Right lobe of liver (tissue), 4 donors: Measurements from ENCODE around the gene CLSTN1.

Experiments used
- POLR2A ChIP-seq: fragments of 450-650 bp; IDR thresholded peaks from one replicate; pipeline ENCODE4 v1.6.1; 2017; ENCODE audit warnings: antibody characterized with exemption, mild to moderate bottlenecking
- TF ChIP-seq, protein P1 (sequence below), 4 donors: fragments of 200-600 bp in 3 of 4; fragments of 450-650 bp in 1 of 4; IDR thresholded peaks; one replicate each; pipeline versions ENCODE4 v1.5.1 to v1.8.0; 2016 to 2022; ENCODE audit warnings: antibody characterized with exemption in 4 of 4, mild to moderate bottlenecking in 2 of 4
- donor health status: DM: no; HTN: no; CAD: no.
- donor health status: DM: no; HTN: no; CAD: no.
- donor health status: DM: no; HTN: yes; CAD: no.

DNA sequence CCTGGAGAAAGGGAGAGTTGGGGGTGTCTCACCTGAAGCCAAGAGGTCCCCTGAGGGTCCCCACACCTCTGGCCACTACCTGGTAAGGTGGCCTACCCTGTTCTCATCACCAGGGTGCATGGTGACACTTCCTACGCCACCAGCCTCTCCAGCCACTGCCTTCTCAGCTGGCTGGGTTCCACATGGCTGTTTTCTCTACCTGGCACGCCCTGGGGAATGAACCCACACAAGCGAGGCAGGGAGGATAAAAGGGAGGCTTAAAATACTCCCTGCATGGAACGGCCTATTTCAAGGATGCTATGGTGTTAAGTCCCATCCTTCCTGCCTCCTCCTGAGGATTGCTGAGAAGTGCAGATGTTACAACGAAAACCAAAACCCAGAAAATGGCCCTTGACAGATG lies 87.5 kb downstream of the CLSTN1 start:
- TF ChIP-seq POLR2A, result no peak
- TF ChIP-seq, protein P1, sequence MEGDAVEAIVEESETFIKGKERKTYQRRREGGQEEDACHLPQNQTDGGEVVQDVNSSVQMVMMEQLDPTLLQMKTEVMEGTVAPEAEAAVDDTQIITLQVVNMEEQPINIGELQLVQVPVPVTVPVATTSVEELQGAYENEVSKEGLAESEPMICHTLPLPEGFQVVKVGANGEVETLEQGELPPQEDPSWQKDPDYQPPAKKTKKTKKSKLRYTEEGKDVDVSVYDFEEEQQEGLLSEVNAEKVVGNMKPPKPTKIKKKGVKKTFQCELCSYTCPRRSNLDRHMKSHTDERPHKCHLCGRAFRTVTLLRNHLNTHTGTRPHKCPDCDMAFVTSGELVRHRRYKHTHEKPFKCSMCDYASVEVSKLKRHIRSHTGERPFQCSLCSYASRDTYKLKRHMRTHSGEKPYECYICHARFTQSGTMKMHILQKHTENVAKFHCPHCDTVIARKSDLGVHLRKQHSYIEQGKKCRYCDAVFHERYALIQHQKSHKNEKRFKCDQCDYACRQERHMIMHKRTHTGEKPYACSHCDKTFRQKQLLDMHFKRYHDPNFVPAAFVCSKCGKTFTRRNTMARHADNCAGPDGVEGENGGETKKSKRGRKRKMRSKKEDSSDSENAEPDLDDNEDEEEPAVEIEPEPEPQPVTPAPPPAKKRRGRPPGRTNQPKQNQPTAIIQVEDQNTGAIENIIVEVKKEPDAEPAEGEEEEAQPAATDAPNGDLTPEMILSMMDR (IDR thresholded peaks at IDR 0.05), result no peak
